T-cell (primary cell): Measurements from ENCODE around the gene CTSW. TPM values are rescaled to one million over a fixed set of nuclear protein-coding genes. Genes with fewer than 3 reads are reported as not detected.

Experiments
- ATAC-seq, 4 experiments: fragments of 200-7000 bp in 3 of 4; fragments of 150-1000 bp in 1 of 4; cut with Tn5 transposase; replicated peaks in 1 of 4; 1 replicate in 3 of 4; 2 replicates in 1 of 4; pipeline ENCODE4 v1.10.0; 2021; ENCODE audit warnings: moderate library complexity in 3 of 4, mild to moderate bottlenecking in 2 of 4, moderate number of reproducible peaks in 1 of 4
- CTCF ChIA-PET, 2 donors: fragments of 300-600 bp; sonication (Branson Sonifier 250); formaldehyde crosslinking; loops; one replicate each; lab custom pipeline; 2022; ENCODE audit warnings: antibody characterized with exemption in 2 of 2; lab: Charles Lee
- POLR2A ChIA-PET, 2 donors: fragments of 300-600 bp; sonication (Branson Sonifier 250); formaldehyde crosslinking; loops; one replicate each; lab custom pipeline; 2022; ENCODE audit warnings: antibody characterized with exemption in 2 of 2; lab: Charles Lee
- DNase-seq, 35 experiments: peaks; one replicate each; pipeline versions ENCODE4 v3.0.0 to v3.0.0-alpha.2; 2013 to 2023
- H3K27ac ChIP-seq: one replicate; pipeline ENCODE4 v1.5.1; 2013; ENCODE audit warnings: low read length
- H3K27me3 ChIP-seq, 2 experiments: replicated peaks in 1 of 2; 1 replicate in 1 of 2; 2 replicates in 1 of 2; pipeline versions ENCODE4 v1.6.1 to v1.7.0; 2013; ENCODE audit warnings: low read length in 1 of 2, mixed read lengths in 1 of 2; ENCODE audit not compliant: control insufficient read depth in 2 of 2, insufficient read depth in 2 of 2; ENCODE audit errors: extremely low read depth in 1 of 2
- H3K36me3 ChIP-seq, 2 donors: 1 replicate in 1 of 2; 2 replicates in 1 of 2; pipeline versions ENCODE4 v1.6.1 to v1.7.0; 2013; ENCODE audit warnings: low read length in 1 of 2; ENCODE audit not compliant: control insufficient read depth in 2 of 2, insufficient read depth in 1 of 2; ENCODE audit errors: extremely low read depth in 1 of 2
- H3K4me1 ChIP-seq, 2 experiments: 1 replicate in 1 of 2; 2 replicates in 1 of 2; pipeline versions ENCODE4 v1.6.1 to v1.7.0; 2013; ENCODE audit warnings: low read length in 2 of 2, mixed read lengths in 1 of 2; ENCODE audit not compliant: insufficient read depth in 2 of 2, control insufficient read depth in 1 of 2; ENCODE audit errors: extremely low read depth in 1 of 2
- H3K4me3 ChIP-seq, 2 donors: 1 replicate in 1 of 2; 2 replicates in 1 of 2; pipeline versions ENCODE4 v1.5.1 to v1.7.0; 2013; ENCODE audit warnings: mild to moderate bottlenecking in 2 of 2, low read length in 1 of 2, moderate library complexity in 1 of 2; ENCODE audit not compliant: control insufficient read depth in 1 of 2; ENCODE audit errors: extremely low read depth in 1 of 2
- H3K9me3 ChIP-seq: 2 replicates; pipeline ENCODE4 v1.7.0; 2013
- H3K27ac Mint-ChIP-seq, 2 donors: one replicate each; pipeline ENCODE4 v1.8.0; 2020 to 2021; ENCODE audit warnings: mild to moderate bottlenecking in 2 of 2, mixed read lengths in 2 of 2
- H3K27me3 Mint-ChIP-seq, 2 donors: one replicate each; pipeline ENCODE4 v1.8.0; 2021 to 2022; ENCODE audit warnings: mixed read lengths in 2 of 2
- H3K36me3 Mint-ChIP-seq: one replicate; pipeline ENCODE4 v1.8.0; 2021; ENCODE audit warnings: mixed read lengths
- H3K4me1 Mint-ChIP-seq, 3 donors: one replicate each; pipeline ENCODE4 v1.8.0; 2020 to 2022; ENCODE audit warnings: mixed read lengths in 3 of 3, mild to moderate bottlenecking in 1 of 3
- H3K4me3 Mint-ChIP-seq, 3 donors: one replicate each; pipeline ENCODE4 v1.8.0; 2020 to 2022; ENCODE audit warnings: mild to moderate bottlenecking in 3 of 3, mixed read lengths in 3 of 3, moderate library complexity in 3 of 3
- H3K9me3 Mint-ChIP-seq, 3 donors: one replicate each; pipeline ENCODE4 v1.8.0; 2020 to 2022; ENCODE audit warnings: mixed read lengths in 3 of 3
- WGBS: methylation state at CpG from one replicate; pipeline ENCODE4 v1.1.5; 2013; ENCODE audit warnings: missing lambda C conversion rate; ENCODE audit not compliant: insufficient coverage; 5-methylcytosine and 5-hydroxymethylcytosine counted together
- total RNA-seq, 35 experiments: library from RNA in 6 of 35; stranded (reverse) in 6 of 35; fragments of 120-200 nt in 1 of 35; gene quantifications; one replicate each; pipeline versions ENCODE4 v1.2.1 to v1.2.4 and lab custom pipeline; 2013 to 2026

CTSW gene
- total RNA-seq, 5 donors from 2014 or later (not counting 1 experiment from before 2014, with no cell fraction given) = 45.3 to 127 (median 66.4) TPM

DNA sequence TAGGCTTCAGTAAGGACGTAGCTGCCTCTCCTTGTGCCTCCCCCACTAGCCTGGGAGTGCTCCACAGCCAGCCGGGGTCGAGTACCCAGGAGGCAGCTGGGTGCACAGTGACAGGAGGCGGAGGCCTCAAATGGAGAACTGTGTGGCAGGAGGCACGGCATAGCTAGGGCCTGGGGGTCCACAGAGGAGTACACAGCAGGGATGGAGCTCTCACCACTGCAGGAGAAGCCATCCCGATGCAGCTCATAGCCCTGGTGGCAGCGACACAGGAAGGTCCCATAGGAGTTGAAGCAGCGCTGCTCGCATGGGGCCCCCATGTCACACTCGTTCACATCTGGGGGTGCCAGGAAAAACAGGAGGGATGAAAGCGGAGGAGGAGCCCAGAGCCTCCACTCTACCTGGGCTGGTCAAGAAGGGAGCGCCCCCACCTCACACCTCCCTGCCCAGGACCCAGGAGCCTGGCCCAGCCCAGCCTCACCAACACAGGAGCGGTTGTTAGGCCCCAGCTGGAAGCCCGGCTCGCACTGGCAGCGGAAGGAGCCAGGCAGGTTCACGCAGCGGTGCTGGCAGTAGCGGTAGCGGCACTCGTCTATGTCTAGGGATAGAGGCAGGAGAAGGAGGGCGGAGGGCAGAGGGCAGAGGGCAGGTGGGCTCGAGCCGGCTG, 9.9 kb upstream of the CTSW start:
- Histone ChIP-seq H3K36me3 (peaks cover 13 to 26% of the 10 kb centered on the region in 2 donors), H3K9me3 (no peaks in the 10 kb centered on the region), H3K4me3 (no peak overlapping the region), H3K4me1 (peaks cover 5 to 39% of the 10 kb centered on the region in 2 experiments), H3K27ac (no peak overlapping the region), H3K27me3 (peaks cover 0 to 7% of the 10 kb centered on the region in 2 experiments)
- Mint-ChIP-seq H3K4me1 (peaks cover 16 to 30% (median 20%) of the 10 kb centered on the region in 3 donors), H3K36me3 (peaks cover 5% of the 10 kb centered on the region), H3K9me3 (no peaks in the 10 kb centered on the region), H3K27ac (peak overlapping the region in 1 of 2 donors; percentile 34), H3K4me3 (no peak overlapping the region), H3K27me3 (no peaks in the 10 kb centered on the region)
- POLR2A ChIA-PET = interaction anchor here (0.5 to 1.2 kb wide), 2 partner anchors 10 to 103 kb away, joined by 3 to 4 read pairs; no protein-coding TSS in a partner anchor
- 82% methylated on average over 14 of the region's 24 CpGs for WGBS
- ATAC-seq = no peak
- DNase-seq = no peak
- CTCF ChIA-PET = interaction anchor here (0.7 to 1.8 kb wide), 3 partner anchors 10 to 17 kb away, joined by 3 to 5 read pairs (median 3); partner anchors contain the start of gene MUS81 (in 1 of the 2)

GRCh38 chr11:65870307-65870658, 9.4 kb upstream of the CTSW start:
- Mint-ChIP-seq H3K27ac (peak overlapping the region; percentile 46 to 52), H3K9me3 (no peaks in the 10 kb centered on the region), H3K4me3 (no peak overlapping the region), H3K27me3 (no peaks in the 10 kb centered on the region), H3K36me3 (peaks cover 1% of the 10 kb centered on the region), H3K4me1 (peaks cover 16 to 28% (median 20%) of the 10 kb centered on the region in 3 donors)
- ATAC-seq = no peak
- no peak for DNase-seq
- H3K4me1 ChIP-seq = peaks cover 5 to 39% of the 10 kb centered on the region in 2 experiments
- WGBS = 59% methylated on average over 7 of the region's 11 CpGs
- no peak overlapping the region for H3K4me3 ChIP-seq
- H3K27me3 ChIP-seq = peaks cover 0 to 7% of the 10 kb centered on the region in 2 experiments
- ChIA-PET CTCF (interaction anchor here (1.4 to 1.8 kb wide), 2 partner anchors 10 to 11 kb away, joined by 3 to 5 read pairs; partner anchors contain the start of gene MUS81 (in 1 of the 2)), POLR2A (no interaction called here)
- peaks cover 8 to 20% of the 10 kb centered on the region in 2 donors for H3K36me3 ChIP-seq
- no peaks in the 10 kb centered on the region for H3K9me3 ChIP-seq
- H3K27ac ChIP-seq = no peak overlapping the region

GRCh38 chr11:65870706-65871681, 8.6 kb upstream of the CTSW start:
- ChIA-PET POLR2A (interaction anchor here in 1 of 2 donors (0.6 to 1.3 kb wide), 2 partner anchors 91 to 140 kb away, joined by 4 to 7 read pairs; partner anchors contain the start of gene SART1), CTCF (interaction anchor here (0.5 to 1.4 kb wide), 4 partner anchors 11 to 1095 kb away, joined by 3 to 12 read pairs (median 3); partner anchors contain the start of gene MUS81 (in 1 of the 2))
- Histone ChIP-seq H3K9me3 (no peaks in the 10 kb centered on the region), H3K27ac (no peak overlapping the region), H3K4me3 (no peak overlapping the region), H3K27me3 (peaks cover 0 to 7% of the 10 kb centered on the region in 2 experiments), H3K36me3 (peaks cover 1 to 14% of the 10 kb centered on the region in 2 donors), H3K4me1 (peaks cover 5 to 39% of the 10 kb centered on the region in 2 experiments)
- DNase-seq (no peak), ATAC-seq (no peak)
- 64% methylated on average over 16 of the region's 24 CpGs for WGBS
- Mint-ChIP-seq H3K36me3 (no peaks in the 10 kb centered on the region), H3K4me1 (peaks cover 16 to 28% (median 20%) of the 10 kb centered on the region in 3 donors), H3K9me3 (no peaks in the 10 kb centered on the region), H3K27ac (peak overlapping the region; percentile 46 to 61), H3K4me3 (peak overlapping the region; percentile 9 to 49 (median 13)), H3K27me3 (no peaks in the 10 kb centered on the region)

- H3K4me1 Mint-ChIP-seq = peaks cover 16 to 28% (median 18%) of the 10 kb centered on the region in 3 donors
- Histone ChIP-seq H3K36me3 (peaks cover 0 to 4% of the 10 kb centered on the region in 2 donors), H3K4me3 (no peak overlapping the region), H3K27ac (no peak overlapping the region), H3K9me3 (no peaks in the 10 kb centered on the region), H3K4me1 (peaks cover 5 to 39% of the 10 kb centered on the region in 2 experiments), H3K27me3 (peaks cover 0 to 7% of the 10 kb centered on the region in 2 experiments)
- DNase-seq (no peak), ATAC-seq (no peak)
- CTCF ChIA-PET = interaction anchor here (0.5 to 1.4 kb wide), 3 partner anchors 12 to 119 kb away, joined by 3 to 12 read pairs (median 3); partner anchors contain the start of gene MUS81 (in 1 of the 2)
- H3K36me3 Mint-ChIP-seq = no peaks in the 10 kb centered on the region
- POLR2A ChIA-PET = interaction anchor here (0.6 to 1.3 kb wide), 3 partner anchors 11 to 139 kb away, joined by 4 to 7 read pairs (median 4); partner anchors contain the start of gene SART1 (in 1 of the 2)
- H3K27me3 Mint-ChIP-seq = no peaks in the 10 kb centered on the region
- H3K27ac Mint-ChIP-seq = peak overlapping the region in 1 of 2 donors; percentile 61
- peak overlapping the region; percentile 34 to 57 (median 49) for H3K4me3 Mint-ChIP-seq
- no peaks in the 10 kb centered on the region for H3K9me3 Mint-ChIP-seq
- whole genome bisulfite sequencing = 94% methylated on average over 20 of the region's 26 CpGs
Observed at GRCh38 chr11:65871811-65872548, 7.7 kb upstream of the CTSW start.

DNA sequence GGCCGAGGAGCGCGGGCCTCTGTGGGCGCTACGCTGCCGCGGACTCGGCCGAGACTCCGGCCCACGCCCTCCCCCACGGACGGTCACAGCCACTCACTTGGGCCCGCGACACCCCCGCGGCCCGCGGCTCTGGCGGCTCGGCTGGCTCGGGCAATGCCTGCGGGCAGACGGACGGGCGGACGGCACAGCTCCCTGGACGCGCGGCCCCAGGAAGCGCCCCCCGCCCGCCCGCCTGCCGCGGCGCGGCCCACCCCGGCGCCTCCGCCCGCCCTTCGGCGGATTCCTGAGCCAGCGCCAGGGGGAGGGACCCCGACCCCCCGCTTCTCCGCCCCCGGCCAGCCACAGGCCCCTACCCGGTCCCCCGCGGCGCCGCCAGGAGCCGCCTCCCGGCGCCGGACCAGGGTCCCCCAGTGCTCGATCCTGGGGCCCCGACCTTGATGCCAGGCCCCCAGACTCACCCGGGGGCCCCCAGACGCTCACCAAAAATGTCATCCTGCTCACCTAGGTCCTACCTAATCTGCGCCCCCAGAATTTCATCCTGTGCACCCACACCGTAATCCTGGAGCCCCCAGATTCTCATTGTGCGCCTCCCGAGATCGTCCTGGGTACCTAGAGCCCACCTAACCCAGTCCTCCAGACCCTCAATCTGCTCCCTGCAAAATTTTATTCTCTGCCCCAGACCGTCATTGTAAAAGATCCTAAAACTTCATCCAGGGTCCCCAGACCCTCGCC, 6.9 kb upstream of the CTSW start, which contains the start of gene EFEMP2:
EFEMP2 (minus strand) TSS at position 215 of the 732 bp plus-strand sequence. CDS start 446 bp downstream, outside the sequence.
- H3K36me3 Mint-ChIP-seq = no peaks in the 10 kb centered on the region
- peaks cover 14 to 33% (median 16%) of the 10 kb centered on the region in 3 donors for H3K4me1 Mint-ChIP-seq
- 14% methylated on average over 56 of the region's 69 CpGs for WGBS
- POLR2A ChIA-PET = interaction anchor here in 1 of 2 donors (0.6 kb wide), 1 partner anchor 12 kb away, joined by 4 read pairs; no protein-coding TSS in a partner anchor
- no peak for DNase-seq
- Histone ChIP-seq H3K9me3 (no peaks in the 10 kb centered on the region), H3K27me3 (peaks cover 0 to 7% of the 10 kb centered on the region in 2 experiments), H3K4me3 (peak within 1 kb of the TSS; percentile 67 to 77), H3K36me3 (no peaks in the 10 kb centered on the region), H3K27ac (peak within 1 kb of the TSS; percentile 92), H3K4me1 (peaks cover 5 to 44% of the 10 kb centered on the region in 2 experiments)
- peak within 1 kb of the TSS; percentile 80 to 91 (median 87) for H3K4me3 Mint-ChIP-seq
- no peaks in the 10 kb centered on the region for H3K27me3 Mint-ChIP-seq
- peak in 3 of 4 experiments; percentile 0 to 2 (median 1) for ATAC-seq
- H3K27ac Mint-ChIP-seq = peak within 1 kb of the TSS; percentile 61 to 89
- CTCF ChIA-PET = interaction anchor here in 1 of 2 donors (1.5 to 2.3 kb wide), 2 partner anchors 13 to 17 kb away, joined by 8 to 30 read pairs; partner anchors contain the start of genes CCDC85B, FIBP and MUS81
- H3K9me3 Mint-ChIP-seq = no peaks in the 10 kb centered on the region
